Endothelial cell of umbilical vein (primary cell): Measurements from ENCODE around the gene CIDEB. TPM values are rescaled to one million over a fixed set of nuclear protein-coding genes. Genes with fewer than 3 reads are reported as not detected.

Source experiments
- BruUV-seq: library from RNA; stranded (reverse); fragments of 400-500 nt; replicated peaks from 2 replicates; lab custom pipeline; 2021; lab: Mats Ljungman, UMichigan
- CTCF ChIA-PET: fragments of 300-600, 350-600 bp; sonication (Branson Sonifier 250); formaldehyde crosslinking; loops from one replicate; lab custom pipeline; 2021; ENCODE audit warnings: antibody characterized with exemption, inconsistent platforms; lab: Charles Lee
- POLR2A ChIA-PET: fragments of 300-600, 350-600 bp; sonication (Branson Sonifier 250); formaldehyde crosslinking; loops from one replicate; lab custom pipeline; 2021; ENCODE audit warnings: antibody characterized with exemption, inconsistent platforms; lab: Charles Lee
- DNase-seq: peaks from one replicate; pipeline ENCODE4 v3.0.0-alpha.2; 2011; ENCODE audit warnings: low read depth, low spot score
- FAIRE-seq: peaks from 2 replicates; lab custom pipeline; 2011; peaks lifted over from hg19 to GRCh38; lab: Jason Lieb, UNC
- H2AFZ ChIP-seq: 2 replicates; pipeline ENCODE4 v1.6.0; 2012; ENCODE audit warnings: low read depth, low read length, control low read depth, inconsistent platforms
- H3K27ac ChIP-seq: 2 replicates; pipeline ENCODE4 v1.5.1; 2011; ENCODE audit warnings: low read depth, mild to moderate bottlenecking, control low read depth, low read length, moderate library complexity; ENCODE audit not compliant: insufficient read depth
- H3K27me3 ChIP-seq, 2 experiments: 2 replicates each; pipeline versions ENCODE4 v1.6.0 to v1.6.1; 2011; ENCODE audit warnings: low read length in 2 of 2, mixed read lengths in 1 of 2; ENCODE audit not compliant: control insufficient read depth in 2 of 2, insufficient read depth in 2 of 2
- H3K36me3 ChIP-seq, 2 experiments: 2 replicates in 1 of 2; 3 replicates in 1 of 2; pipeline ENCODE4 v1.5.1; 2011; ENCODE audit warnings: low read length in 2 of 2, mild to moderate bottlenecking in 1 of 2, moderate library complexity in 1 of 2; ENCODE audit not compliant: control insufficient read depth in 2 of 2, insufficient read depth in 2 of 2; ENCODE audit errors: extremely low read depth in 1 of 2
- H3K4me1 ChIP-seq: 3 replicates; pipeline ENCODE4 v1.5.1; 2011; ENCODE audit warnings: mild to moderate bottlenecking, low read length; ENCODE audit not compliant: control insufficient read depth, insufficient read depth; ENCODE audit errors: extremely low read depth
- H3K4me2 ChIP-seq: 2 replicates; pipeline ENCODE4 v1.6.1; 2011; ENCODE audit warnings: low read length, control low read depth, mixed read lengths; ENCODE audit not compliant: insufficient read depth
- H3K4me3 ChIP-seq, 3 experiments: fragments of 200-600 bp in 1 of 3; sonication (generic), shearing (Covaris generic) in 1 of 3; replicated peaks in 1 of 3; 2 replicates each; pipeline ENCODE4 v1.5.1; 2011 to 2016; ENCODE audit warnings: control low read depth in 3 of 3, low read length in 3 of 3, mild to moderate bottlenecking in 2 of 3, inconsistent platforms in 1 of 3, low read depth in 1 of 3, moderate library complexity in 1 of 3; ENCODE audit not compliant: insufficient read depth in 1 of 3
- H3K79me2 ChIP-seq: 2 replicates; pipeline ENCODE4 v1.6.0; 2012; ENCODE audit warnings: low read length, inconsistent platforms; ENCODE audit not compliant: control insufficient read depth, insufficient read depth
- H3K9ac ChIP-seq: replicated peaks from 2 replicates; pipeline ENCODE3; 2011; ENCODE audit warnings: low read length, control low read depth; ENCODE audit not compliant: insufficient read depth; ENCODE audit errors: extremely low read depth
- H3K9me1 ChIP-seq: replicated peaks from 3 replicates; pipeline ENCODE4 v1.6.0; 2011; ENCODE audit warnings: mild to moderate bottlenecking, low read length; ENCODE audit not compliant: control insufficient read depth, insufficient read depth; ENCODE audit errors: extremely low read depth
- H3K9me3 ChIP-seq: replicated peaks from 2 replicates; pipeline ENCODE4 v1.5.1; 2012; ENCODE audit warnings: low read length, inconsistent platforms; ENCODE audit not compliant: control insufficient read depth, insufficient read depth
- H4K20me1 ChIP-seq: replicated peaks from 2 replicates; pipeline ENCODE3; 2011; ENCODE audit warnings: mild to moderate bottlenecking, low read length; ENCODE audit not compliant: control insufficient read depth, insufficient read depth; ENCODE audit errors: extremely low read depth
- CTCF ChIP-seq, 2 donors: IDR thresholded peaks; 1 replicate in 1 of 2; 2 replicates in 1 of 2; pipeline ENCODE4 v1.5.1; 2011; ENCODE audit warnings: low read length in 2 of 2, mild to moderate bottlenecking in 2 of 2, moderate library complexity in 2 of 2, control low read depth in 1 of 2, inconsistent platforms in 1 of 2, low read depth in 1 of 2; ENCODE audit not compliant: insufficient read depth in 1 of 2; ENCODE audit errors: extremely low read depth in 1 of 2
- EZH2 ChIP-seq: IDR thresholded peaks from 2 replicates; pipeline ENCODE4 v1.6.1; 2012; ENCODE audit warnings: borderline replicate concordance, low read depth, mild to moderate bottlenecking, moderate library complexity, low read length, inconsistent platforms; ENCODE audit not compliant: severe bottlenecking
- FOS ChIP-seq: IDR thresholded peaks from 2 replicates; pipeline ENCODE4 v1.6.1; 2011; ENCODE audit warnings: mild to moderate bottlenecking, low read length, moderate library complexity, borderline replicate concordance; ENCODE audit not compliant: insufficient read depth
- GATA2 ChIP-seq: IDR thresholded peaks from 2 replicates; pipeline ENCODE4 v1.7.0; 2011; ENCODE audit warnings: low read depth, mild to moderate bottlenecking, moderate library complexity, mixed read lengths, low read length; ENCODE audit not compliant: insufficient read length, insufficient read depth
- JUN ChIP-seq: IDR thresholded peaks from 2 replicates; pipeline ENCODE4 v1.6.1; 2011; ENCODE audit warnings: borderline replicate concordance, low read depth; ENCODE audit not compliant: insufficient read length, insufficient read depth
- MYC ChIP-seq: IDR thresholded peaks from one replicate; pipeline ENCODE4 v1.6.1; 2011; ENCODE audit warnings: mild to moderate bottlenecking, low read depth, low read length
- POLR2A ChIP-seq: IDR thresholded peaks from 2 replicates; pipeline ENCODE4 v1.6.1; 2012; ENCODE audit warnings: low read depth, mild to moderate bottlenecking, control low read depth, low read length
- POLR2AphosphoS5 ChIP-seq: IDR thresholded peaks from 2 replicates; pipeline ENCODE4 v1.6.1; 2012; ENCODE audit warnings: low read depth, mild to moderate bottlenecking, control low read depth, low read length, moderate library complexity; ENCODE audit not compliant: insufficient read depth
- dilution Hi-C: fragments of 300-500 bp; cut with MboI; formaldehyde crosslinking; loops from one replicate; pipeline ENCODE4 v1.15.0; 2019; ENCODE audit warnings: low sequenced_read_pairs; ENCODE audit not compliant: extremely low pct_ligation_motif_present
- intact Hi-C: fragments of 100-400 bp; cut with micrococcal nuclease; formaldehyde crosslinking; loops from one replicate; pipeline ENCODE4 v1.10.0; 2022
- polyA plus RNA-seq, 4 experiments: library from polyadenylated mRNA; depleted of rRNA in 3 of 4; stranded (reverse) in 3 of 4; unstranded in 1 of 4; fragments of >200 nt; gene quantifications; 2 replicates each; pipeline versions ENCODE4 v1.2.1 to v1.2.3, GENCODE V29; 2011 to 2012; ENCODE audit warnings: missing spikeins in 1 of 4
- total RNA-seq: library from RNA; stranded (reverse); gene quantifications from 2 replicates; pipeline ENCODE4 v1.2.3, GENCODE V29; 2021
- TF ChIP-seq, protein P1 (sequence below): IDR thresholded peaks from 2 replicates; pipeline ENCODE4 v1.6.1; 2011; ENCODE audit not compliant: insufficient read depth, insufficient read length

CIDEB gene
- total and polyA plus RNA-seq, 2 donors (not counting 3 experiments of a cell fraction or from before 2014, with no cell fraction given): 5.2 to 7.2 TPM

DNA sequence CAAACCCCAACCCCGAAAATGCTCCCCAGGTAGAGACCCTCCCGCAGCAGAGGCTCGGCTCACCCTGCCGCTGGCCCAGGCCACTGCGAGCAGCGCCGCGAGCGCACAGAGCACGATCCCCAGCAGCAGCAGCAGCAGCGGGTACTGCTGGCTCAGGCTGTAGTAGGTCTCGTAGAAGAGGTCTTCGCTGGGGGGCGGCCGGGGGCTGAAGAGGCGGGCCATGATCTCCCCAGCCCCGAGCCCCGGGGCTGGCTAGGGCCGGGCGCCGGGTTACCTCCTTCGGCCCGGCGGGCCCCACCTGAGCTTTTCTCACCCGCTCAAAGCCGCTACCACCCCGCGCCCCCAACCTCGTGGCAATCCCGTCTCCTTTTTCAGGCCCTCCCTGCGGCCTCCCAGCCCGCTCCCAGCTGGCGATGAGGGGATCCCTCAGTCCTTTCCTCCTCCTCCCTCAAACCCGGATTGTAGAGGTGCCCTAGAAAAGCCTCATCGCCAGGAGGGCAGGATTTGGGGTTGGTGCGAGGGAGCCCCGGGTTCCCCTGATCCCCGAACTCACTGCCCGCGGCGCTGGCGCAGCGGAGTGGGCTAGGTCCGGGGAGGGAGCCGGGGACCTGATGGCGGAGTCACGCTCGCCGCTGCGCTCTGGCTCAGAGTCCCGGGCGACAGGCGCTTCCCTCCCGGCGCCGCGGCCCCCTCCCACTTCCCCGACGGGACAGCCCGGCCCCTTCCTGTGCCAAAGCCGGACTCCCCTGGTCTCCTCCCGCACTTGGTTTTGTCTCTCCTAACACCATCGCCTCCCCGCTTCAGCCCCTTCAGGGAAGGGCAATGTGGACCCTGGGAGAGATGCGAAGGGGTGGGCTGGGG, 26.9 kb upstream of the CIDEB start, which contains the start of gene ADCY4:
TSS of gene ADCY4 (minus strand) at position 641 of the 861 bp plus-strand sequence. CDS start at position 222, 419 bp downstream.
- POLR2A ChIA-PET: interaction anchor here (1.1 to 3.1 kb wide), 2 partner anchors 96 to 101 kb away, joined by 7 to 32 read pairs; partner anchors contain the start of genes CBLN3 and KHNYN
- H4K20me1 ChIP-seq: no peaks in the 10 kb centered on the region
- peak within 1 kb of the TSS; percentile 59 for H3K27ac ChIP-seq
- DNase-seq: peak; percentile 50
- no peaks in the 10 kb centered on the region for H3K27me3 ChIP-seq
- TF ChIP-seq POLR2AphosphoS5: peak; percentile 82
- TF ChIP-seq POLR2A: peak; percentile 91
- TF ChIP-seq FOS: no peak
- TF ChIP-seq CTCF (IDR thresholded peaks at IDR 0.05; ENCODE audit: extremely low read depth in 1 of 2, insufficient read depth in 1 of 2, low read depth in 1 of 2, low read length in 2 of 2): no peak
- TF ChIP-seq, protein P1, sequence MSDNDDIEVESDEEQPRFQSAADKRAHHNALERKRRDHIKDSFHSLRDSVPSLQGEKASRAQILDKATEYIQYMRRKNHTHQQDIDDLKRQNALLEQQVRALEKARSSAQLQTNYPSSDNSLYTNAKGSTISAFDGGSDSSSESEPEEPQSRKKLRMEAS: no peak
- TF ChIP-seq EZH2: no peak
- TF ChIP-seq MYC: no peak
- TF ChIP-seq GATA2: no peak
- no peak for TF ChIP-seq JUN
- CTCF ChIA-PET: interaction anchor here (1.3 to 20.1 kb wide), 19 partner anchors 11 to 107 kb away, joined by 4 to 811 read pairs (median 28); partner anchors contain the start of genes CBLN3, CIDEB, KHNYN and LTB4R
- peak within 1 kb of the TSS; percentile 45 to 83 (median 70) for H3K4me3 ChIP-seq
- H3K9me3 ChIP-seq: no peaks in the 10 kb centered on the region
- H3K36me3 ChIP-seq: peaks cover 0 to 5% of the 10 kb centered on the region in 2 experiments
- H3K79me2 ChIP-seq: no peaks in the 10 kb centered on the region
- peak within 1 kb of the TSS; percentile 89 for H3K4me2 ChIP-seq
- peak within 1 kb of the TSS; percentile 80 for H3K9ac ChIP-seq
- dilution Hi-C loops (no loop called here), intact Hi-C loops (loop anchor here (1.0 to 2.0 kb wide), 3 partner anchors 31 to 78 kb away; no protein-coding TSS in a partner anchor)
- H3K9me1 ChIP-seq: no peaks in the 10 kb centered on the region
- BruUV-seq: no TSS peak
- FAIRE-seq: peak; percentile 85
- H2AFZ ChIP-seq: peak within 1 kb of the TSS; percentile 83
- H3K4me1 ChIP-seq: peaks cover 32% of the 10 kb centered on the region
